ACHN (cell line): Measurements from ENCODE around the gene GPR132.
A peak's percentile ranks its signal among the peaks of the same experiment; 100 is the strongest.
"Not testable (repeated sequence)": the region's sequence is repeated elsewhere in the genome, so short reads cannot be mapped to it uniquely, and the experiment has no call there.

Experiments used
- DNase-seq: peaks from one replicate; pipeline ENCODE4 v3.0.0-alpha.2; 2015
- in situ Hi-C: cut with HindIII; loops from 2 replicates; pipeline ENCODE4 v1.10.0; 2017; ENCODE audit warnings: low sequenced_read_pairs, low pct_ligation_motif_present, low pct_unique_long_range_greater_than_20kb

The GPR132 gene

GRCh38 chr14:105052110-105052458, 13.1 kb downstream of the GPR132 start:
- in situ Hi-C loops: no loop called here
- no peak for DNase-seq

- no peak for DNase-seq
- in situ Hi-C loops: no loop called here
These were observed 13.8 kb downstream of the GPR132 start for GRCh38 chr14:105051182-105052109.

GRCh38 chr14:105050551-105050897, 14.7 kb downstream of the GPR132 start:
- no peak for DNase-seq

GRCh38 chr14:105049753-105050550, 15.3 kb downstream of the GPR132 start:
- in situ Hi-C loops: no loop called here
- no peak for DNase-seq

More at GRCh38 chr14:105050551-105050897, 14.7 kb downstream of the GPR132 start:
- in situ Hi-C loops: no loop called here

GRCh38 chr14:105047283-105048016, 17.8 kb downstream of the GPR132 start:
- in situ Hi-C loops: no loop called here
- no peak for DNase-seq

- in situ Hi-C loops: no loop called here
- no peak for DNase-seq
These were observed 18.3 kb downstream of the GPR132 start for GRCh38 chr14:105046891-105047282.

GRCh38 chr14:105045710-105046326, 19.4 kb downstream of the GPR132 start:
- peak; percentile 80 for DNase-seq
- in situ Hi-C loops: no loop called here

GRCh38 chr14:105043641-105044040, 21.6 kb downstream of the GPR132 start:
- no peak for DNase-seq
- in situ Hi-C loops: no loop called here

- in situ Hi-C loops: no loop called here
- no peak for DNase-seq
These were observed 22.4 kb downstream of the GPR132 start for GRCh38 chr14:105042813-105043212.

GRCh38 chr14:105041841-105042765, 23.1 kb downstream of the GPR132 start:
- DNase-seq: no peak
- in situ Hi-C loops: no loop called here

GRCh38 chr14:105039458-105040205, 25.6 kb downstream of the GPR132 start:
- in situ Hi-C loops: no loop called here
- DNase-seq: no peak

- in situ Hi-C loops, DNase-seq: not testable (repeated sequence)
These were observed 29.6 kb downstream of the GPR132 start for GRCh38 chr14:105035616-105036015.

- in situ Hi-C loops: no loop called here
- DNase-seq: no peak
These were observed 30.8 kb downstream of the GPR132 start for GRCh38 chr14:105034315-105035039.

GRCh38 chr14:105033412-105033900, 31.8 kb downstream of the GPR132 start:
- DNase-seq, in situ Hi-C loops: not testable (repeated sequence)

GRCh38 chr14:105032451-105032901, 32.8 kb downstream of the GPR132 start:
- in situ Hi-C loops, DNase-seq: not testable (repeated sequence)

GRCh38 chr14:105030836-105031396, 34.3 kb downstream of the GPR132 start:
- in situ Hi-C loops: no loop called here
- no peak for DNase-seq
